Measurements from ENCODE around the gene OR52M1.

Gene OR52M1

GRCh38 chr11:4589017-4589416 lies 44.0 kb downstream of the OR52M1 start:
- no peak for ATAC-seq
- TF ChIP-seq CSDC2 (CRISPR knock-in tag; IDR thresholded peaks at IDR 0.05), result no peak
- no peak for TF ChIP-seq ZNF565 (CRISPR knock-in tag; conservative IDR thresholded peaks at IDR 0.05; ENCODE audit: low read depth)
- no peak for TF ChIP-seq PPARA (CRISPR knock-in tag; IDR thresholded peaks at IDR 0.05; ENCODE audit: borderline replicate concordance)
- no peak for TF ChIP-seq RARB (CRISPR knock-in tag; IDR thresholded peaks at IDR 0.05)
- no peak for TF ChIP-seq SNAI2 (CRISPR knock-in tag; IDR thresholded peaks at IDR 0.05)
- TF ChIP-seq POU6F1 (CRISPR knock-in tag; IDR thresholded peaks at IDR 0.05; ENCODE audit: borderline replicate concordance, low read depth), result no peak
- TF ChIP-seq PATZ1 (CRISPR knock-in tag; IDR thresholded peaks at IDR 0.05; ENCODE audit: borderline replicate concordance), result no peak
- TF ChIP-seq OSR1 (CRISPR knock-in tag; IDR thresholded peaks at IDR 0.05), result no peak
- no peak for TF ChIP-seq ZFP3 (CRISPR knock-in tag; IDR thresholded peaks at IDR 0.05)
- no peak for TF ChIP-seq CREB5 (CRISPR knock-in tag; IDR thresholded peaks at IDR 0.05; ENCODE audit: low read depth)
- no peak for TF ChIP-seq ARNTL (CRISPR knock-in tag; IDR thresholded peaks at IDR 0.05; ENCODE audit: borderline replicate concordance, low read depth)
- no peak for TF ChIP-seq ZC3H10 (CRISPR knock-in tag; IDR thresholded peaks at IDR 0.05)
- no peak for TF ChIP-seq TSHZ2 (CRISPR knock-in tag; IDR thresholded peaks at IDR 0.05)
- no peak for TF ChIP-seq TCF4 (CRISPR knock-in tag; IDR thresholded peaks at IDR 0.05; ENCODE audit: borderline replicate concordance)
- TF ChIP-seq BACH2 (CRISPR knock-in tag; IDR thresholded peaks at IDR 0.05; ENCODE audit: borderline replicate concordance), result no peak
- TF ChIP-seq ZNF70 (CRISPR knock-in tag; IDR thresholded peaks at IDR 0.05), result no peak
- TF ChIP-seq ISL1 (CRISPR knock-in tag; IDR thresholded peaks at IDR 0.05), result no peak

- ATAC-seq, result no peak
- no peak for TF ChIP-seq CSDC2 (CRISPR knock-in tag; IDR thresholded peaks at IDR 0.05)
- no peak for TF ChIP-seq CREB5 (CRISPR knock-in tag; IDR thresholded peaks at IDR 0.05; ENCODE audit: low read depth)
- no peak for TF ChIP-seq OSR1 (CRISPR knock-in tag; IDR thresholded peaks at IDR 0.05)
- TF ChIP-seq PATZ1 (CRISPR knock-in tag; IDR thresholded peaks at IDR 0.05; ENCODE audit: borderline replicate concordance), result no peak
- TF ChIP-seq ZFP30 (CRISPR knock-in tag; IDR thresholded peaks at IDR 0.05), result no peak
- no peak for TF ChIP-seq ISL1 (CRISPR knock-in tag; IDR thresholded peaks at IDR 0.05)
- TF ChIP-seq BACH2 (CRISPR knock-in tag; IDR thresholded peaks at IDR 0.05; ENCODE audit: borderline replicate concordance), result no peak
- no peak for TF ChIP-seq TCF4 (CRISPR knock-in tag; IDR thresholded peaks at IDR 0.05; ENCODE audit: borderline replicate concordance)
- no peak for TF ChIP-seq ZNF70 (CRISPR knock-in tag; IDR thresholded peaks at IDR 0.05)
- no peak for TF ChIP-seq ZC3H10 (CRISPR knock-in tag; IDR thresholded peaks at IDR 0.05)
- TF ChIP-seq SNAI2 (CRISPR knock-in tag; IDR thresholded peaks at IDR 0.05), result no peak
- no peak for TF ChIP-seq ZFP3 (CRISPR knock-in tag; IDR thresholded peaks at IDR 0.05)
- no peak for TF ChIP-seq ARNTL (CRISPR knock-in tag; IDR thresholded peaks at IDR 0.05; ENCODE audit: borderline replicate concordance, low read depth)
- no peak for TF ChIP-seq PPARA (CRISPR knock-in tag; IDR thresholded peaks at IDR 0.05; ENCODE audit: borderline replicate concordance)
- TF ChIP-seq ZNF565 (CRISPR knock-in tag; conservative IDR thresholded peaks at IDR 0.05; ENCODE audit: low read depth), result no peak
- no peak for TF ChIP-seq ESRRG (CRISPR knock-in tag; IDR thresholded peaks at IDR 0.05)
Observed at GRCh38 chr11:4593739-4594138, 48.7 kb downstream of the OR52M1 start, which contains the start of gene OR52I1. Gene OR52I1 (plus strand): TSS chr11:4594039. CDS start chr11:4594039, 0 bp downstream.

Measured in SK-N-SH treated with all-trans-retinoic acid at 6 μM for 48 hours (cell line).